Kidney (tissue), 14 donors: ENCODE data around the gene NRIP3. TPM values are rescaled to one million over a fixed set of nuclear protein-coding genes. Genes with fewer than 3 reads are reported as not detected.
"Not testable (repeated sequence)": the region's sequence is repeated elsewhere in the genome, so short reads cannot be mapped to it uniquely, and the experiment has no call there.

Source experiments
- DNase-seq, 5 donors: peaks; one replicate each; pipeline ENCODE4 v3.0.0-alpha.2; 2013 to 2020
- FAIRE-seq: peaks from 2 replicates; lab custom pipeline; 2012; peaks lifted over from hg19 to GRCh38; lab: Jason Lieb, UNC
- H3K27ac ChIP-seq, 2 donors: one replicate each; pipeline ENCODE4 v1.7.0; 2013; ENCODE audit warnings: low read depth in 2 of 2, low read length in 2 of 2, inconsistent platforms in 1 of 2
- H3K27me3 ChIP-seq: one replicate; pipeline ENCODE4 v1.7.1; 2013; ENCODE audit warnings: low read length, inconsistent platforms; ENCODE audit not compliant: control insufficient read depth, insufficient read depth
- H3K36me3 ChIP-seq, 3 donors: one replicate each; pipeline versions ENCODE4 v1.7.0 to v1.7.1; 2013; ENCODE audit warnings: low read length in 3 of 3, control low read depth in 1 of 3, inconsistent platforms in 1 of 3; ENCODE audit not compliant: insufficient read depth in 3 of 3, control insufficient read depth in 2 of 3
- H3K4me1 ChIP-seq, 3 donors: one replicate each; pipeline versions ENCODE4 v1.7.0 to v1.7.1; 2013; ENCODE audit warnings: low read length in 3 of 3, inconsistent platforms in 1 of 3, low read depth in 1 of 3; ENCODE audit not compliant: control insufficient read depth in 2 of 3, insufficient read depth in 2 of 3
- H3K4me3 ChIP-seq, 3 donors: one replicate each; pipeline versions ENCODE4 v1.7.0 to v1.8.1; 2013; ENCODE audit warnings: low read length in 3 of 3, control low read depth in 1 of 3, inconsistent platforms in 1 of 3
- H3K9ac ChIP-seq, 3 donors: one replicate each; pipeline versions ENCODE4 v1.7.0 to v1.7.1; 2013; ENCODE audit warnings: low read length in 3 of 3, control low read depth in 1 of 3, inconsistent platforms in 1 of 3
- H3K9me3 ChIP-seq, 3 donors: one replicate each; pipeline versions ENCODE4 v1.7.0 to v1.7.1; 2013; ENCODE audit warnings: low read length in 3 of 3, control low read depth in 1 of 3, inconsistent platforms in 1 of 3; ENCODE audit not compliant: control insufficient read depth in 2 of 3, insufficient read depth in 1 of 3
- CTCF ChIP-seq: IDR thresholded peaks from 3 replicates; pipeline ENCODE4 v1.5.1; 2012; ENCODE audit warnings: mild to moderate bottlenecking, moderate library complexity, borderline replicate concordance; ENCODE audit not compliant: insufficient read depth; ENCODE audit errors: extremely low read depth
- intact Hi-C: fragments of 100-400 bp; cut with DNase I; formaldehyde crosslinking; loops from one replicate; pipeline ENCODE4 v1.11.1; 2022
- polyA plus RNA-seq: library from polyadenylated mRNA; stranded (reverse); fragments of 350-450 nt; fragmentation: Illumina TruSeq; extraction: RNeasy Lipid Tissue Mini Kit (QIAGEN cat#74804); gene quantifications from one replicate; pipeline ENCODE4 v1.2.3, GENCODE V29; 2014; ENCODE audit warnings: low read depth, low replicate concordance; ENCODE audit not compliant: insufficient read depth
- total RNA-seq: library from RNA; stranded (reverse); fragmentation: NEBNext Ultra II Directional; extraction: Animal tissue kit (Norgen Biotek cat#: 25700); gene quantifications from one replicate; pipeline ENCODE4 v1.2.1, GENCODE V29; 2021
- donor health status: control.
- donor health status: control.
- donor health status: control.
- donor health status: control.
- donor health status: control.
- donor health status: DM: yes; HTN: yes; CAD: no.
- donor health status: Normal renal cell carcinoma (clear cell type).

The NRIP3 gene
- total and polyA plus RNA-seq, 2 donors from 2014 or later: 1.1 to 1.6 TPM

DNA sequence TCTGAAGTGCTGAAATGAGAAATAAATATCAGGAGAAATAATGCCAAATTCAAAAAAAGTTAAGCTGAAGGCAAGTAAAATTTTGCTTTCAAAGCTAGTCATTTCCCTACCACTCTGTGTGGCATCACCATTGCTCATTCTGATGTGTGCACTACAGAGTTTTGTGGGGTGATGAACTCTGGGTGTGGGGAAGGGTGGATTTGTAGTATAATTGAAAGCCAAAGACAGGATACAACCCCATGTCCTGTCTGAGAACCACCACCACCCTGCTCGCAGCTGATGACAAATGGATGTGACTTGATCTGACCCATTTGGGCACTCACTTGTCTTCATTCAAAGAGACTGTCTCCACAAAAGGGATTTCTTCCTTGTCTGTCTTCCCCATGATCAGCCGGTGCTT is 20.2 kb downstream of the NRIP3 start:
- no peak for TF ChIP-seq CTCF
- Histone ChIP-seq H3K27ac (no peak overlapping the region), H3K4me3 (no peak overlapping the region), H3K9ac (no peak overlapping the region), H3K36me3 (no peaks in the 10 kb centered on the region), H3K4me1 (no peaks in the 10 kb centered on the region), H3K27me3 (no peaks in the 10 kb centered on the region), H3K9me3 (no peaks in the 10 kb centered on the region)
- DNase-seq: no peak
- intact Hi-C loops: no loop called here
- FAIRE-seq: no peak

- no peak for TF ChIP-seq CTCF
- no peak for FAIRE-seq
- Histone ChIP-seq H3K4me3 (no peak overlapping the region), H3K9me3 (no peaks in the 10 kb centered on the region), H3K9ac (no peak overlapping the region), H3K27me3 (no peaks in the 10 kb centered on the region), H3K27ac (no peak overlapping the region), H3K4me1 (no peaks in the 10 kb centered on the region), H3K36me3 (no peaks in the 10 kb centered on the region)
- intact Hi-C loops: no loop called here
- no peak for DNase-seq
These were observed 23.3 kb downstream of the NRIP3 start for GRCh38 chr11:8980485-8980884.

DNA sequence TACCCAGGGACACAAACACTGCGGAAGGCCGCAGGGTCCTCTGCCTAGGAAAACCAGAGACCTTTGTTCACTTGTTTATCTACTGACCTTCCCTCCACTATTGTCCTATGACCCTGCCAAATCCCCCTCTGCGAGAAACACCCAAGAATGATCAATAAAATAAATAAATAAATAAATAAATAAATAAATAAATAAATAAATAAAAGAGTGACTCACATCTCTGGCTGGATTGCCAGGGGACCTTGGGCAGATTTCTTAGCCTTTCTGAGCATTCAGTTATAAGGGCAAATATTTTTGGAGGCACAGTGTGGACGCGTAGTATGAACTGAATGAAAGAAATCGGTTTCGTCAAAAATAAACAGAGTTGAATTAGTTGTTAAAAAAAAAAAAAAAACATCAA is 24.4 kb downstream of the NRIP3 start:
- H3K4me3 ChIP-seq, H3K36me3 ChIP-seq, H3K4me1 ChIP-seq, H3K27me3 ChIP-seq, intact Hi-C loops, DNase-seq, FAIRE-seq, H3K9me3 ChIP-seq, H3K9ac ChIP-seq, H3K27ac ChIP-seq: not testable (repeated sequence)

DNA sequence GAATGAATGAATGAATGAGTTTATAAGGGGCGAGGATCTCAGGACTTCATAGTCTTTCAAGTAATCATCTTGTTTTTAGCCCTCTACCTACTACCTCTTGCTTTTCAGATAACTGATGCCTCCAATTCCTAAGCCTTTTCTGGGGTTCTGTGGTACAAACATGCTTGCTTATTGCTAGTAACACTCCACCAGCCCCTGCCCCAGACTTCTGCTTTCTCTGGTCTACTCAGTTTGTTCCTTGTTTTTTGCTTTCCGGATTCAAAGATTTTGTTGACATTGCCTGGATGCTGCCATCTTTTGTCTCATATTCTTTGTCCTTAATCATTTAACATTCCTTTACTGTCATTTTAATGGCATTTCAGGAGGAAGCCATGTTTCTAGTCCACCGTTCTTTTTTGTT is 30.7 kb downstream of the NRIP3 start:
- Histone ChIP-seq H3K27ac (no peak overlapping the region), H3K4me3 (no peak overlapping the region), H3K9ac (no peak overlapping the region), H3K27me3 (no peaks in the 10 kb centered on the region), H3K4me1 (no peaks in the 10 kb centered on the region), H3K9me3 (no peaks in the 10 kb centered on the region), H3K36me3 (no peaks in the 10 kb centered on the region)
- no peak for FAIRE-seq
- TF ChIP-seq CTCF: no peak
- DNase-seq: no peak
- intact Hi-C loops: no loop called here
